ENCODE measurements around the gene PPP1R15B.

Gene PPP1R15B

DNA sequence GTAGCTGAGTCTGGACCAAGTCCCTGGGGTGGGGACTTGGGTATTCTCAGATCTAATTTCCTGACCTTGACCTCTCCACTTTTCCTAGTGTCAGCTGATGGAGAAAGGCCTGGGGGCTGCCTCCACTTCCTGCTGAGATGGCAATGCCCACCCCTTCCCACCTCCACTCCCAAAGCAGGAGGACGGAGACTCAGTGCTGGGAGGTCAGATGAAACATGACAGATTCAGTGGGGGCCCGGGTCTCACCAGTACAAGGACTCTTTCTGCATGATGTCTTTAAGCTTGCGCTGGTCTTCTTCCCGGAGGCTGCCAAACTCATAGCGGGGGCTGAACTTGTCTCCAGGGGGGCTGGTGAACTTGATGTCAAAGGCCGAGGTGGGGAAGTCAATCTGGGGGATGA, 35.6 kb upstream of the PPP1R15B start:
- Histone ChIP-seq H3K4me3 (ENCODE audit: low read depth, low read length) (no peak overlapping the region), H3K27ac (no peak overlapping the region), H3K27me3 (replicated peaks) (no peaks in the 10 kb centered on the region), H3K36me3 (replicated peaks) (no peaks in the 10 kb centered on the region)
- in situ Hi-C loops (cut with HindIII; ENCODE audit: low pct_ligation_motif_present, low sequenced_read_pairs) = no loop called here
- DNase-seq = no peak
- TF ChIP-seq, protein P1, sequence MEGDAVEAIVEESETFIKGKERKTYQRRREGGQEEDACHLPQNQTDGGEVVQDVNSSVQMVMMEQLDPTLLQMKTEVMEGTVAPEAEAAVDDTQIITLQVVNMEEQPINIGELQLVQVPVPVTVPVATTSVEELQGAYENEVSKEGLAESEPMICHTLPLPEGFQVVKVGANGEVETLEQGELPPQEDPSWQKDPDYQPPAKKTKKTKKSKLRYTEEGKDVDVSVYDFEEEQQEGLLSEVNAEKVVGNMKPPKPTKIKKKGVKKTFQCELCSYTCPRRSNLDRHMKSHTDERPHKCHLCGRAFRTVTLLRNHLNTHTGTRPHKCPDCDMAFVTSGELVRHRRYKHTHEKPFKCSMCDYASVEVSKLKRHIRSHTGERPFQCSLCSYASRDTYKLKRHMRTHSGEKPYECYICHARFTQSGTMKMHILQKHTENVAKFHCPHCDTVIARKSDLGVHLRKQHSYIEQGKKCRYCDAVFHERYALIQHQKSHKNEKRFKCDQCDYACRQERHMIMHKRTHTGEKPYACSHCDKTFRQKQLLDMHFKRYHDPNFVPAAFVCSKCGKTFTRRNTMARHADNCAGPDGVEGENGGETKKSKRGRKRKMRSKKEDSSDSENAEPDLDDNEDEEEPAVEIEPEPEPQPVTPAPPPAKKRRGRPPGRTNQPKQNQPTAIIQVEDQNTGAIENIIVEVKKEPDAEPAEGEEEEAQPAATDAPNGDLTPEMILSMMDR (IDR thresholded peaks at IDR 0.05; ENCODE audit: low read depth, low read length, missing control alignments) = no peak

DNA sequence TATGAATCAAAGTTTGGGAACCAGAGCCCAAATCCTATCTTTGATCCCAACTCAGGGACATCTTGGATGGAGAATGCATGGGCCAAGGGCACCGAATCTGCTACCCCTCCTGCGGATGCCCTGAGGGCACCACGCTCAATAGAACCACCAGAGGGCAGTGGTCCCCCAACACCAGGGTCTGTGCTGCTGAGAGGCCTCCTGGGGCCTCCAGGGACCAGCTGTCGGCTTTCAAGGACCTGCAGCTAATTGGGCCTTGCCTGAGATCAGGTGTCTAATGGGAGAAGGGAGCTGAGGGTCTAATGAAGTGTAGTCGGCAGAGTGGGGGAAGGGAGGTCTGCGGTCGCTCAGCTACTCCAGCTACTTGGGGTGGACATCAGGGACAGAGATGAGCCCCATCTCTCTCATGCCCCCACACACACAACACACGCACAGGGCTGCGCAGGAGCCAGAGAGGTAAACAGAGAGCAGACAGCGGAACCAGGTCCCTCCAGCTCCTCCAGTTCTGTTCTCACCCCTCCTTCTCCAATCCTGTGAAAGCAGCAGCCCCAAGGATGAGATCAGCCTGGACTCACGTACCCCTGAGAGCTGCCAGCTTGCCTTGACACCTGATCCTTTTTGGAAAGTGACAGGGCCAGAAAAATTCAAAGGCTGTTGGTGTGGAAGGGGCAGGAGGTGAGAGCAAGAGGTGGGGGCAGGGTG, 34.9 kb upstream of the PPP1R15B start:
- in situ Hi-C loops (cut with HindIII; ENCODE audit: low pct_ligation_motif_present, low sequenced_read_pairs) = no loop called here
- DNase-seq = peak; percentile 53
- no peaks in the 10 kb centered on the region for H3K27me3 ChIP-seq (replicated peaks)

DNA sequence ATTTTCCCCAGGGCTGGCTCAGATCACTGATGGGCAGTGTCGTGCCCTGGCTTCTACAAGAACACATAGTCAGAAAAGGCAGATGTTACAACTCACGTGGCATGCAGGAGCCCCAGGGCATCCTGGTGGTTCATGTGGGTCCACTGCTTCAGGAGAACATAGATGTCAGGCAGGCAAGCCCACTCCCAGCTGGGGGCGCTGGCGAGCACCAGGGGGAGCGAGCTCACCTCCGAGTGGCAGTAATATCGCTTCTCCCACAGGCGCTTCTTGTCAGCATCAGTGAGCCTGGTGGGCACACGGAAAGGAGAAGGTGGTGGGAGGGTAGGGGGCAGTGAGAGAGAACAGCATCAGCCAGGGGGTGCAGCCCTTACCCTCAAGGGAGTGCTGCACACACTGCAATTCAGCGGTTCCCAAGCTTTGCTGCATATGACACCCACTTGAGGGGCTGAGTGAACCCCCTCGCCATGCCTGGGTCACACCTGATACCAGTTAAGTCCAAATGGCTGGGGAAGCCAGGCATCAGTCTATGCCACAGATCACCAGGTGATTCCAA, 34.3 kb upstream of the PPP1R15B start:
- Histone ChIP-seq H3K27ac (no peak overlapping the region), H3K27me3 (replicated peaks) (no peaks in the 10 kb centered on the region), H3K36me3 (replicated peaks) (no peaks in the 10 kb centered on the region), H3K4me3 (ENCODE audit: low read depth, low read length) (no peak overlapping the region)
- TF ChIP-seq, protein P1 (IDR thresholded peaks at IDR 0.05; ENCODE audit: low read depth, low read length, missing control alignments) = peak; percentile 76
- in situ Hi-C loops (cut with HindIII; ENCODE audit: low pct_ligation_motif_present, low sequenced_read_pairs) = no loop called here
- DNase-seq = peak; percentile 13

More for the DNA sequence above, 34.9 kb upstream of the PPP1R15B start:
- TF ChIP-seq, protein P1 (IDR thresholded peaks at IDR 0.05; ENCODE audit: low read depth, low read length, missing control alignments) = peak; percentile 88
- Histone ChIP-seq H3K4me3 (ENCODE audit: low read depth, low read length) (no peak overlapping the region), H3K27ac (no peak overlapping the region), H3K36me3 (replicated peaks) (no peaks in the 10 kb centered on the region)

DNA sequence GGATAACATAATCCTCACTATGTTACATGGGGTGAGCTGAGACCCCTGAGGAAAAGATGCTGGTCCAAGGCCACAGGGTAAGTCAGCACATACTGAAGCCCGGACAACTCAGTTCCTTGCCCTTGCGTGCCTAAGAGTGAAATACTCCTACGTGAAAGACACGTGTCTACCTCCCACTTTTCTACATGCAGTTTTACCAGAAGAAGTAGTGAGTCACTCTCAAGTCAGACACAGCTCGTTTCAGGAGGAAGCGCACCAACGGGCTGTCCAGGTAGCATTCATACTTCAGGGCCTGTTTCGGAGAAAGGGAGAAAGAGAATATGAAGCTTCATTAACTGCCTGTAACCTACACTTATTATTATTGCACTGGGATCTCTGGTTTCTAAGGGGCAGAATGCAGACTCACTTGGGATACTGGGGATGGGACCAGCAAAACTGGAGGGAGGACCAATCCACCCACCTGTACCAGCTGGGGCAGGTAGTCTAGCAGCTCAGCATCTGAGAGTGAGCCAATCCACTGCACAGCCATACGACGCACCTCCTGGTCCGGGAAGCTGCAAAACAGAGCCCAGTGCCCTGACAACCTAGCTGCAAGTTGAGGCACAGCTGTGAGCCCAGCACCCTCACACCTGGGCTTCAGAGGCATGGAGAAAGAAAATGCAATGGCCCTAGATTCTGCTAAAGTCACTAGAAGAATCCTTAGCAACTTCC, 32.4 kb upstream of the PPP1R15B start:
- in situ Hi-C loops (cut with HindIII; ENCODE audit: low pct_ligation_motif_present, low sequenced_read_pairs) = no loop called here
- DNase-seq = no peak
- no peak overlapping the region for H3K27ac ChIP-seq
- TF ChIP-seq, protein P1 (IDR thresholded peaks at IDR 0.05; ENCODE audit: low read depth, low read length, missing control alignments) = no peak
- H3K27me3 ChIP-seq (replicated peaks) = no peaks in the 10 kb centered on the region
- no peaks in the 10 kb centered on the region for H3K36me3 ChIP-seq (replicated peaks)
- H3K4me3 ChIP-seq (ENCODE audit: low read depth, low read length) = no peak overlapping the region

DNA sequence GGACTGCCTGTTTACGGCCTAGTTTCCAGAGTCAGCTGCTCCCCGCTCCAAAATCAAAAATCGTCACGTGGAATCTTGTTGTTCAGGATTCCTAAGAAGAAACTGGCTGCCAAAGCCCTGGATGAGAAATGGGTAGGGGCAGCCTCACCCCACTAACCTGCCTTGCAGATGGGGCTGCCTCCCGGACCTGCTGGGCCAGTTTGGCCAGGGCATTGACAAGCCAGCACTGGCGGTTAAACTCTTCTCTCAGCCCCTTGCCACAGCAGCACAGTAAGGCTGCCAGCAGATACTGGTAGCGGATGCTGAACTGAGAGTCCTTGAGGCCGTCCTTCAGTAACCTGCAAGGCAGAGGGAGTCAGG, 31.6 kb upstream of the PPP1R15B start:
- in situ Hi-C loops (cut with HindIII; ENCODE audit: low pct_ligation_motif_present, low sequenced_read_pairs) = no loop called here
- no peak for DNase-seq
- TF ChIP-seq, protein P1 (IDR thresholded peaks at IDR 0.05; ENCODE audit: low read depth, low read length, missing control alignments) = no peak
- Histone ChIP-seq H3K27ac (no peak overlapping the region), H3K27me3 (replicated peaks) (no peaks in the 10 kb centered on the region), H3K4me3 (ENCODE audit: low read depth, low read length) (no peak overlapping the region), H3K36me3 (replicated peaks) (no peaks in the 10 kb centered on the region)

Measured in brain microvascular endothelial cell (primary cell).